GM19099 (cell line): ENCODE measurements around the gene BRD3.
A peak's percentile ranks its signal among the peaks of the same experiment; 100 is the strongest.

Experiments
- POLR2A ChIP-seq: IDR thresholded peaks from 3 replicates; pipeline ENCODE4 v1.6.1; 2011; ENCODE audit warnings: low read depth; ENCODE audit not compliant: insufficient read length; ENCODE audit errors: extremely low read depth

BRD3 gene

GRCh38 chr9:134025606-134026541 is 42.0 kb downstream of the BRD3 start:
- no peak for TF ChIP-seq POLR2A

GRCh38 chr9:134024828-134025605 is 42.8 kb downstream of the BRD3 start, which contains the start of gene BRD3OS:
BRD3OS (plus strand) TSS chr9:134025481; CDS start chr9:134026748, 1,267 bp downstream.
- TF ChIP-seq POLR2A = peak; percentile 35

- no peak for TF ChIP-seq POLR2A
These were observed 43.5 kb downstream of the BRD3 start for GRCh38 chr9:134024214-134024792.

GRCh38 chr9:134014946-134015345 is 52.9 kb downstream of the BRD3 start:
- TF ChIP-seq POLR2A = no peak

- TF ChIP-seq POLR2A = no peak
These were observed 56.4 kb downstream of the BRD3 start for GRCh38 chr9:134011401-134011800.

- TF ChIP-seq POLR2A = no peak
These were observed 57.3 kb downstream of the BRD3 start for GRCh38 chr9:134010310-134011173.

GRCh38 chr9:134007571-134007970 is 60.3 kb downstream of the BRD3 start:
- TF ChIP-seq POLR2A = no peak

- TF ChIP-seq POLR2A = no peak
These were observed 60.7 kb downstream of the BRD3 start for GRCh38 chr9:134007150-134007549.

GRCh38 chr9:134005381-134005780 is 62.4 kb downstream of the BRD3 start:
- no peak for TF ChIP-seq POLR2A

GRCh38 chr9:134004881-134005280 is 62.9 kb downstream of the BRD3 start:
- no peak for TF ChIP-seq POLR2A

- TF ChIP-seq POLR2A = no peak
These were observed 63.5 kb downstream of the BRD3 start for GRCh38 chr9:134004131-134004873.

GRCh38 chr9:134003237-134003636 is 64.6 kb downstream of the BRD3 start:
- TF ChIP-seq POLR2A = no peak

GRCh38 chr9:134002796-134003195 is 65.0 kb downstream of the BRD3 start:
- TF ChIP-seq POLR2A = no peak

GRCh38 chr9:133999851-134000265 is 68.0 kb downstream of the BRD3 start:
- TF ChIP-seq POLR2A = no peak

- no peak for TF ChIP-seq POLR2A
These were observed 68.8 kb downstream of the BRD3 start for GRCh38 chr9:133998915-133999595.
